Measurements from ENCODE around the gene ATAD2B.

- TF ChIP-seq GATA1 (IDR thresholded peaks at IDR 0.05; ENCODE audit: low read depth, low read length), result no peak
- TF ChIP-seq POLR2A (IDR thresholded peaks at IDR 0.05; ENCODE audit: low read length), result no peak
Observed at GRCh38 chr2:23900133-23900532, 26.8 kb downstream of the ATAD2B start.

Measured in erythroblast (primary cell).